DMS153 treated with DMSO at 0.1 percent for 48 hours (cell line): ENCODE data around the gene CD22.

Experiments used
- DNase-seq: peaks from one replicate; lab custom pipeline; 2025; ENCODE audit not compliant: unreplicated experiment; lab: John Stamatoyannopoulos, UW

The CD22 gene

GRCh38 chr19:35295792-35296462 lies 33.1 kb upstream of the CD22 start:
- DNase-seq: no peak

DNA sequence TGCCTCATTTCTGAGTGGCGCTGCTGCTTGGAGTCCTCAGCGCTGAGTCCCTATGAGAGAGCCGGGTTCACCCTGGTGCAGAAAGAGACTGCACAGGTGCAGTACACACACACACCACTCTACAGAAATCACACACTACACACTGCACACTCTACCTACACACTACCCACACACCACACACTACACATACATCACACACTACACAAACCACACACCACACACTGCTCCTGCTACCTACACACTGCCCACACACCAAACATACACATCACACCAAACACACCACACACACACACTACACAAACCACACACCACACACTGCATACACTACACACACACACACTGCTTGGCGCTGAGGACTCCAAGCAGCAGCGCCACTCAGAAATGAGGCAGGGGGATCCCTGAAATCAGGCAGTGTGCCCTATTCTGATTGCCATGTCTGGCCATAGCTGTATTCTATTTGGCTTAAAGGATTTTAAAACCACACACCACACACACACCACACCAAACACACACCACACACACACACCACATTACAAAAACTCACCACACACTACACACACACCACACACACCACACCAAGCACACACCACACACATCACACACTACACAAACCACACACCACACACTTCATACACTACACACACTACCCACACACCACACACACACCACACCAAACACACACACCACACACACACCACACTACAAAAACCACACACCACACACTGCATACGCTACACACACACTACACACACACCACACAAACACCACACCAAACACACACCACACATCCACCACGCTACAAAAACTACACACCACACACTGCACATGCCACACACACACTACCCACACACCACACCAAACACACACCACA lies 32.1 kb upstream of the CD22 start:
- DNase-seq: no peak

- DNase-seq: no peak
Observed at GRCh38 chr19:35297515-35297848, 31.5 kb upstream of the CD22 start.

DNA sequence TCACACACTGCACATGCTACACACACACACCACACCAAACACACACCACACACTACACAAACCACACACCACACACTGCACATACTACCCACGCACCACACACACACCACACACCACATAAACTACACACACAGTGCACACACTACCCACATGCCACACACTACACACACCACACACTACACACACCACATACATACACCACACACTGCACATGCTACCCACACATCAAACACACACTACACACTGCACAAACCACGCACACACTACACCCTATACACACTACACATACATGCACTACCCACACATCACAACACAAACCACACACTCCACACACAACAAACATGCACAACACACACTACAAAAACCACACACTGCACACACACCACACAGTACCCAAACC lies 31.1 kb upstream of the CD22 start:
- DNase-seq: no peak

DNA sequence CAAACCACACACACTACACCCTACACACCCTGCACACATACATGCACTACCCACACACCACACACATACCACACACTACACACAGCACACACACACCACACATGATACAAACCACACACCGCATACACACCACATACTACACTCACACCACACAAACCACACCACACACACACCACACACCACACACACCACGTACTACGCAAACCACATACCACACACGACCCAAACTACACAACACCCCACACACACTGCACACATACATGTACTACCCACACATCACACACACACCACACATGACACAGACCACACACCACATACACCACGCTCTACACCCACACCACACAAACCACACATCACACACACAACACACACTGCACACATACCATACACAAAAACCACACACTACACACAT lies 30.4 kb upstream of the CD22 start:
- no peak for DNase-seq

DNA sequence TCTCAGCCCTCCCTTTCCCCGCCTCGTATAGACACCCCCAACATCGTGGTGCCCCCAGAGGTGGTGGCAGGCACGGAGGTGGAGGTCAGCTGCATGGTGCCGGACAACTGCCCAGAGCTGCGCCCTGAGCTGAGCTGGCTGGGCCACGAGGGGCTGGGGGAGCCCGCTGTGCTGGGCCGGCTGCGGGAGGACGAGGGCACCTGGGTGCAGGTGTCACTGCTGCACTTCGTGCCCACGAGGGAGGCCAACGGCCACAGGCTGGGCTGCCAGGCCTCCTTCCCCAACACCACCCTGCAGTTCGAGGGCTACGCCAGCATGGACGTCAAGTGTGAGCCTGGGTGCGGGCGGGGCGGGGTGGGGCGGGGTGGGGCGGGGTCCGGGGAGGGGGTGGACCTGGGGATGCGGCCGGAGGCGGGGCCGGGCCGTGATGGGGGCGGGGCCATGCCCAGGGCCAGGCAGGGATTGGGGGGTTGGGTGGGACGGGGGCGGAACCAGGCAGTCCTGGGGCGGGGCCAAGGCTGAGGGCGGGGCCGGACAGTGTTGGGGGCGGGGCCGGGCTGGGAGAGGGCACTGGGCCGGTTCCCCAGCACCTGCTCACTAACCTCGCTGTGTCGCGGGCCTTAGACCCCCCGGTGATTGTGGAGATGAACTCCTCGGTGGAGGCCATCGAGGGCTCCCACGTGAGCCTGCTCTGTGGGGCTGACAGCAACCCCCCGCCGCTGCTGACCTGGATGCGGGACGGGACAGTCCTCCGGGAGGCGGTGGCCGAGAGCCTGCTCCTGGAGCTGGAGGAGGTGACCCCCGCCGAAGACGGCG lies 29.3 kb upstream of the CD22 start:
- DNase-seq: no peak

GRCh38 chr19:35300339-35300649 lies 28.7 kb upstream of the CD22 start:
- DNase-seq: no peak

GRCh38 chr19:35301961-35302360 lies 27.0 kb upstream of the CD22 start:
- DNase-seq: no peak

GRCh38 chr19:35302446-35302845 lies 26.5 kb upstream of the CD22 start:
- DNase-seq: no peak

DNA sequence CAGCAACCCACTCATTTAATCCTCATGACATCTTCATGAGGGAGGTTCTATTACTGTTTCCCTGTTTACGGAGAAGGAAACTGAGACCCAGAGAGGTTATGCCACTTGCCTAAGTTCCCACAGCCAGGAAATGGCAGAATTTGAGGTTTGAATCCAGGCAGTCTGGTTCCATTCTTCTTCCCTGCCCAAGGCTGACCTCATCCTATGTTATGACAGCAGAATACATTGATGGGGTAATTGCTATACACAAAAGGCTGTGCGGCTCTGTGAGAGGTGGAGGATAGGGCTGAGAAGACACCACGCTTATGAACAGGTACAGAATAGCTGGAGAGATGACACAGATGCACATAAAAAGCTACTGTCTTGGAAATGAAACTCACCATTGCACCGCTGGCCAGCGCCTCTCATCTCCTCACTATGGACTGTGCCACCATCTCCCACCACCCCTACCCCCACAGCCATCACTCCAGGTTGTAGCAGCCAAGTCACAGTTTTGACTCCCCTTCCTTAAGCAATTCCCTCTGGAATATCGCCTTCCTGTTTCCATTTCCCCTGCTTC lies 25.6 kb upstream of the CD22 start:
- DNase-seq: no peak

GRCh38 chr19:35304036-35304435 lies 25.0 kb upstream of the CD22 start:
- DNase-seq: no peak

GRCh38 chr19:35305181-35305580 lies 23.8 kb upstream of the CD22 start:
- no peak for DNase-seq

GRCh38 chr19:35306473-35307246 lies 22.3 kb upstream of the CD22 start:
- DNase-seq: no peak

DNA sequence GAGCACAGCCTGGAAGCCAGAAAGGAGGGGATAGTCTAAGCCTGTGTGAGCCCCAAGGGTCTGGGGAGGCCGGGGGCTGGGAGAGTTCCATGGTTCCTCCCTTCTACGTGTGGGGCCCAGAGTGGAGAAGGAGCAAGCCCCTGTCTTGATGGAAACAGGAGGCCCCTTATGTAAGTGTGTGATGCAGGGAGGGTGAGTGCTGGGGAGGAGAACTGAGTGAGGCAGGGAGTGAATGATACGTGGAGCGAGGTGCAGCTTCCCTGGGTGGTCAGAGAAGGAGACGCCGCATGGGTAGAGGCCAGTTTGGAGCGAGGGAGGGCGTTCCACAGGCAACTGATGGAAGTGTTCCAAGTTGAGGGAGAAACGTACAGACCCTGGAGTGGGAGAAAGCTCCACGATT lies 21.1 kb upstream of the CD22 start:
- no peak for DNase-seq

- DNase-seq: no peak
Observed at GRCh38 chr19:35308910-35309309, 20.1 kb upstream of the CD22 start.

- no peak for DNase-seq
Observed at GRCh38 chr19:35309481-35310279, 19.3 kb upstream of the CD22 start.

- no peak for DNase-seq
Observed at GRCh38 chr19:35310331-35310730, 18.7 kb upstream of the CD22 start.

- no peak for DNase-seq
Observed at GRCh38 chr19:35310811-35311465, 18.0 kb upstream of the CD22 start.

GRCh38 chr19:35311901-35312665 lies 16.9 kb upstream of the CD22 start:
- no peak for DNase-seq
